DOHH2 (cell line): ENCODE data around the gene PPP5C.

Experiments used
- H3F3A ChIP-seq: fragments of 200-600 bp; sonication (generic), shearing (Covaris generic); 2 replicates; pipeline ENCODE4 v1.6.0; 2016; ENCODE audit warnings: antibody characterized with exemption, mild to moderate bottlenecking; ENCODE audit not compliant: control insufficient read depth, insufficient read depth
- H3K27ac ChIP-seq: fragments of 200-600 bp; sonication (generic); 2 replicates; pipeline ENCODE4 v1.5.1; 2014; ENCODE audit warnings: low read depth, mild to moderate bottlenecking, low read length, moderate library complexity
- H3K27me3 ChIP-seq: fragments of 200-600 bp; sonication (generic); 2 replicates; pipeline ENCODE4 v1.6.1; 2014; ENCODE audit warnings: mild to moderate bottlenecking, low read length, mixed read lengths; ENCODE audit not compliant: control insufficient read depth
- H3K36me3 ChIP-seq: fragments of 200-600 bp; sonication (generic); 2 replicates; pipeline ENCODE4 v1.6.1; 2014; ENCODE audit warnings: mild to moderate bottlenecking, low read length, moderate library complexity, mixed read lengths; ENCODE audit not compliant: control insufficient read depth
- H3K4me1 ChIP-seq: fragments of 200-600 bp; sonication (generic); 2 replicates; pipeline ENCODE4 v1.6.1; 2014; ENCODE audit warnings: mild to moderate bottlenecking, low read length, mixed read lengths; ENCODE audit not compliant: control insufficient read depth
- H3K4me2 ChIP-seq: fragments of 200-600 bp; sonication (generic); 2 replicates; pipeline ENCODE4 v1.6.0; 2014; ENCODE audit warnings: mild to moderate bottlenecking, low read length, moderate library complexity
- H3K4me3 ChIP-seq: fragments of 200-600 bp; sonication (generic); 2 replicates; pipeline ENCODE4 v1.5.1; 2014; ENCODE audit warnings: mild to moderate bottlenecking, low read length, mixed read lengths
- H3K79me2 ChIP-seq: fragments of 200-600 bp; sonication (generic); 2 replicates; pipeline ENCODE4 v1.6.1; 2014; ENCODE audit warnings: mild to moderate bottlenecking, low read length, mixed read lengths; ENCODE audit not compliant: control insufficient read depth
- H3K9me2 ChIP-seq: fragments of 200-600 bp; sonication (generic); replicated peaks from 2 replicates; pipeline ENCODE4 v1.6.1; 2014; ENCODE audit warnings: mild to moderate bottlenecking, low read length, mixed read lengths; ENCODE audit not compliant: control insufficient read depth
- H3K9me3 ChIP-seq: fragments of 200-600 bp; sonication (generic); 2 replicates; pipeline ENCODE4 v1.6.1; 2014; ENCODE audit warnings: antibody characterized with exemption, low read length, mixed read lengths; ENCODE audit not compliant: control insufficient read depth, insufficient read depth
- H4K20me1 ChIP-seq: fragments of 200-600 bp; sonication (generic); 2 replicates; pipeline ENCODE4 v1.6.0; 2014; ENCODE audit warnings: low read depth, mild to moderate bottlenecking, antibody characterized with exemption, low read length, moderate library complexity; ENCODE audit not compliant: control insufficient read depth, insufficient read depth
- CTCF ChIP-seq: fragments of 200-600 bp; sonication (generic); IDR thresholded peaks from one replicate; pipeline ENCODE4 v1.5.1; 2014; ENCODE audit warnings: antibody characterized with exemption, mild to moderate bottlenecking, low read depth, low read length; ENCODE audit not compliant: poor library complexity, severe bottlenecking
- EZH2phosphoT487 ChIP-seq: fragments of 200-600 bp; sonication (generic); IDR thresholded peaks from 2 replicates; pipeline ENCODE4 v1.6.1; 2017; ENCODE audit warnings: borderline replicate concordance, mild to moderate bottlenecking, antibody characterized with exemption, low read length, moderate library complexity, mixed read lengths

Gene PPP5C

GRCh38 chr19:46303691-46304397, 43.0 kb upstream of the PPP5C start:
- no peak overlapping the region for H3K27ac ChIP-seq
- peaks cover 4% of the 10 kb centered on the region; the same call in 1 of the 2 replicates for H3K4me1 ChIP-seq
- H3K9me3 ChIP-seq = 0 out of 2 replicates have a peak, but pooled peaks cover 2% of the 10 kb centered on the region
- no peaks in the 10 kb centered on the region for H3F3A ChIP-seq
- no peaks in the 10 kb centered on the region for H3K9me2 ChIP-seq
- no peaks in the 10 kb centered on the region for H3K27me3 ChIP-seq
- no peaks in the 10 kb centered on the region for H3K79me2 ChIP-seq
- H4K20me1 ChIP-seq = no peaks in the 10 kb centered on the region
- H3K36me3 ChIP-seq = no peaks in the 10 kb centered on the region
- no peak overlapping the region for H3K4me2 ChIP-seq
- H3K4me3 ChIP-seq = no peak overlapping the region
- TF ChIP-seq EZH2phosphoT487 = no peak
- no peak for TF ChIP-seq CTCF

GRCh38 chr19:46306501-46306900, 40.4 kb upstream of the PPP5C start:
- Histone ChIP-seq H3K9me2 (no peaks in the 10 kb centered on the region), H3K27me3 (no peaks in the 10 kb centered on the region), H3K9me3 (0 out of 2 replicates have a peak, but pooled peaks cover 2% of the 10 kb centered on the region)

GRCh38 chr19:46308510-46308909, 38.4 kb upstream of the PPP5C start:
- Histone ChIP-seq H3K79me2 (no peaks in the 10 kb centered on the region), H3F3A (no peaks in the 10 kb centered on the region), H3K4me1 (no peaks in the 10 kb centered on the region), H3K9me2 (no peaks in the 10 kb centered on the region), H3K36me3 (no peaks in the 10 kb centered on the region), H3K27me3 (no peaks in the 10 kb centered on the region), H4K20me1 (no peaks in the 10 kb centered on the region), H3K4me2 (no peak overlapping the region), H3K9me3 (0 out of 2 replicates have a peak, but pooled peaks cover 2% of the 10 kb centered on the region), H3K4me3 (no peak overlapping the region), H3K27ac (no peak overlapping the region)
- TF ChIP-seq CTCF (no peak), EZH2phosphoT487 (no peak)

More at GRCh38 chr19:46306501-46306900, 40.4 kb upstream of the PPP5C start:
- Histone ChIP-seq H3K36me3 (no peaks in the 10 kb centered on the region), H3K4me2 (no peak overlapping the region), H4K20me1 (no peaks in the 10 kb centered on the region), H3F3A (no peaks in the 10 kb centered on the region), H3K79me2 (no peaks in the 10 kb centered on the region), H3K4me3 (no peak overlapping the region), H3K27ac (no peak overlapping the region), H3K4me1 (no peaks in the 10 kb centered on the region)
- TF ChIP-seq EZH2phosphoT487 (no peak), CTCF (no peak)
